ENCODE results near the gene KRTAP6-3. TPM values are rescaled to one million over a fixed set of nuclear protein-coding genes. Genes with fewer than 3 reads are reported as not detected.

The KRTAP6-3 gene, protein sequence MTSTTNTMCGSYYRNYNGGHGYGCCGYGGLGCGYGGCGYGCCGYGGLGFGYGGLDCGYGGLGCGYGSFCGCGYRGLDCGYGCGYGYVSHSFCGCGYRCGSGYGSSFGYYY
- not detected in 2 replicates for total RNA-seq (2016; rRNA removed; fragmentation: Illumina TruSeq; extraction: Trizol)
- total RNA-seq (2016; cell fraction: cytosol; rRNA removed; fragmentation: Illumina TruSeq; extraction: Trizol; ENCODE audit: low read depth), result not detected in 2 replicates
- total RNA-seq (2016; cell fraction: insoluble cytoplasmic fraction; rRNA removed; fragmentation: Illumina TruSeq; extraction: Trizol), result not detected in 2 replicates
- total RNA-seq (2016; cell fraction: membrane; rRNA removed; fragmentation: Illumina TruSeq; extraction: Trizol), result not detected in 2 replicates
- total RNA-seq (2016; cell fraction: nucleus; rRNA removed; fragmentation: Illumina TruSeq; extraction: Trizol), result not detected in 2 replicates
- polyA plus RNA-seq (2011; rRNA removed), result not detected in 2 replicates
- polyA plus RNA-seq (2011; cell fraction: cytosol; rRNA removed), result not detected in 2 replicates
- polyA plus RNA-seq (2011; cell fraction: nucleus; rRNA removed), result not detected in 2 replicates
- polyA plus RNA-seq (2012), result not detected in 2 replicates
- polyA plus RNA-seq (2016; cell fraction: cytosol; fragmentation: Illumina TruSeq; extraction: Trizol; ENCODE audit: low read depth), result not detected in 2 replicates
- polyA plus RNA-seq (2016; cell fraction: insoluble cytoplasmic fraction; fragmentation: Illumina TruSeq; extraction: Trizol; ENCODE audit: low read depth), result not detected in 2 replicates
- not detected in 2 replicates for polyA plus RNA-seq (2016; cell fraction: membrane; fragmentation: Illumina TruSeq; extraction: Trizol; ENCODE audit: low read depth)
- not detected in 2 replicates for polyA plus RNA-seq (2016; cell fraction: nucleus; fragmentation: Illumina TruSeq; extraction: Trizol; ENCODE audit: insufficient read depth, low read depth)
- polyA minus RNA-seq (2011; rRNA and poly(A)+ RNA removed; ENCODE audit: low replicate concordance), result not detected in 2 replicates
- not detected in 2 replicates for polyA minus RNA-seq (2011; cell fraction: cytosol; rRNA and poly(A)+ RNA removed)
- not detected in 2 replicates for polyA minus RNA-seq (2011; cell fraction: nucleus; rRNA and poly(A)+ RNA removed)
- not detected for Bru-seq, nascent RNA
- not detected for BruChase-seq, experiment 1, labeled RNA remaining after a 6-hour chase
- not detected for BruChase-seq, experiment 2, labeled RNA remaining after a 2-hour chase
- long read RNA-seq, experiment 1, result 0 reads
- long read RNA-seq, experiment 2, result 0 reads

DNA sequence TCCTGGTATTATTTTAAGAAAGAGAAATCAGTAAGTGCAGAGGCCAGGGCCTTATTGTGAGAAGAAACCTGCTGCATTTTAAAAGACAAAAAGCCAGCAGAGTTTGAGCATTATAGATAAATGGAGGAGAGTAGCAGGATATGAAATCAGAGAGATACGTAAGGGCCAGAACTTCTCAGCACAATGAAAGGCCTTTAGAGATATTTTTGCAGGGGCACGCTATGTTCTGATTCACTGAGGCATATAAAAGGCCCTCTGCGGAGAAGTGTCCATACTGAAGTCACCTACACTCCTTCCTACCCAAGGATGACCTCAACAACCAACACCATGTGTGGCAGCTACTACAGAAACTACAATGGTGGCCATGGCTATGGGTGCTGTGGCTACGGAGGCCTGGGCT is at the start of gene KRTAP6-3:
Gene KRTAP6-3 (plus strand): TSS at position 301 of the 400 bp plus-strand sequence. CDS start 6 bp downstream, at position 307.
- no peak within 1 kb of the TSS for H3K9ac ChIP-seq (ENCODE audit: insufficient read depth, low read depth, low read length)
- no TSS peak for BruUV-seq (replicated peaks)
- H3K4me3 ChIP-seq (replicated peaks in 1 of 3; ENCODE audit: insufficient read depth in 1 of 3, low read depth in 2 of 3, low read length in 3 of 3), result no peak within 1 kb of the TSS
- H3K27me3 ChIP-seq (ENCODE audit: control insufficient read depth in 1 of 2, insufficient read depth in 2 of 2, low read length in 2 of 2), result no peaks in the 10 kb centered on the region
- peaks cover 83% of the 10 kb centered on the region for H3K9me3 ChIP-seq (ENCODE audit: low read length)
- no peak for FAIRE-seq
- H3K27ac ChIP-seq (ENCODE audit: extremely low read length, insufficient read depth, low read length), result no peak within 1 kb of the TSS
- H3K4me1 ChIP-seq (ENCODE audit: insufficient read depth, low read length), result no peaks in the 10 kb centered on the region
- H2AFZ ChIP-seq (ENCODE audit: low read length), result no peak within 1 kb of the TSS
- DNase-seq (ENCODE audit: low spot score), result no peak
- ATAC-seq, result no peak
- ChIA-PET CTCF (ENCODE audit: low intra/inter-chr PET ratio, low total read pairs) (no interaction called here), POLR2A (no interaction called here)
- H4K20me1 ChIP-seq (ENCODE audit: insufficient read depth, low read length), result no peaks in the 10 kb centered on the region
- no peaks in the 10 kb centered on the region for H3K79me2 ChIP-seq (ENCODE audit: insufficient read depth, low read length)
- no peak within 1 kb of the TSS for H3K4me2 ChIP-seq (ENCODE audit: low read depth, low read length)
- 10% methylated on average over 4 of the region's 4 CpGs for whole genome bisulfite sequencing (ENCODE audit: low lambda C conversion rate)
- intact Hi-C loops (cut with micrococcal nuclease; ENCODE audit: unreplicated experiment), result no loop called here
- in situ Hi-C loops (cut with HindIII; ENCODE audit: extremely low pct_ligation_motif_present, low pct_unique_long_range_greater_than_20kb), result no loop called here
- no peaks in the 10 kb centered on the region for H3K36me3 ChIP-seq (replicated peaks in 1 of 2; ENCODE audit: control insufficient read depth in 1 of 2, insufficient read depth in 2 of 2, low read length in 2 of 2)
- TF ChIP-seq, protein P1, sequence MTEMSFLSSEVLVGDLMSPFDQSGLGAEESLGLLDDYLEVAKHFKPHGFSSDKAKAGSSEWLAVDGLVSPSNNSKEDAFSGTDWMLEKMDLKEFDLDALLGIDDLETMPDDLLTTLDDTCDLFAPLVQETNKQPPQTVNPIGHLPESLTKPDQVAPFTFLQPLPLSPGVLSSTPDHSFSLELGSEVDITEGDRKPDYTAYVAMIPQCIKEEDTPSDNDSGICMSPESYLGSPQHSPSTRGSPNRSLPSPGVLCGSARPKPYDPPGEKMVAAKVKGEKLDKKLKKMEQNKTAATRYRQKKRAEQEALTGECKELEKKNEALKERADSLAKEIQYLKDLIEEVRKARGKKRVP (CRISPR knock-in tag; IDR thresholded peaks at IDR 0.05), result no peak
- TF ChIP-seq, protein P2, sequence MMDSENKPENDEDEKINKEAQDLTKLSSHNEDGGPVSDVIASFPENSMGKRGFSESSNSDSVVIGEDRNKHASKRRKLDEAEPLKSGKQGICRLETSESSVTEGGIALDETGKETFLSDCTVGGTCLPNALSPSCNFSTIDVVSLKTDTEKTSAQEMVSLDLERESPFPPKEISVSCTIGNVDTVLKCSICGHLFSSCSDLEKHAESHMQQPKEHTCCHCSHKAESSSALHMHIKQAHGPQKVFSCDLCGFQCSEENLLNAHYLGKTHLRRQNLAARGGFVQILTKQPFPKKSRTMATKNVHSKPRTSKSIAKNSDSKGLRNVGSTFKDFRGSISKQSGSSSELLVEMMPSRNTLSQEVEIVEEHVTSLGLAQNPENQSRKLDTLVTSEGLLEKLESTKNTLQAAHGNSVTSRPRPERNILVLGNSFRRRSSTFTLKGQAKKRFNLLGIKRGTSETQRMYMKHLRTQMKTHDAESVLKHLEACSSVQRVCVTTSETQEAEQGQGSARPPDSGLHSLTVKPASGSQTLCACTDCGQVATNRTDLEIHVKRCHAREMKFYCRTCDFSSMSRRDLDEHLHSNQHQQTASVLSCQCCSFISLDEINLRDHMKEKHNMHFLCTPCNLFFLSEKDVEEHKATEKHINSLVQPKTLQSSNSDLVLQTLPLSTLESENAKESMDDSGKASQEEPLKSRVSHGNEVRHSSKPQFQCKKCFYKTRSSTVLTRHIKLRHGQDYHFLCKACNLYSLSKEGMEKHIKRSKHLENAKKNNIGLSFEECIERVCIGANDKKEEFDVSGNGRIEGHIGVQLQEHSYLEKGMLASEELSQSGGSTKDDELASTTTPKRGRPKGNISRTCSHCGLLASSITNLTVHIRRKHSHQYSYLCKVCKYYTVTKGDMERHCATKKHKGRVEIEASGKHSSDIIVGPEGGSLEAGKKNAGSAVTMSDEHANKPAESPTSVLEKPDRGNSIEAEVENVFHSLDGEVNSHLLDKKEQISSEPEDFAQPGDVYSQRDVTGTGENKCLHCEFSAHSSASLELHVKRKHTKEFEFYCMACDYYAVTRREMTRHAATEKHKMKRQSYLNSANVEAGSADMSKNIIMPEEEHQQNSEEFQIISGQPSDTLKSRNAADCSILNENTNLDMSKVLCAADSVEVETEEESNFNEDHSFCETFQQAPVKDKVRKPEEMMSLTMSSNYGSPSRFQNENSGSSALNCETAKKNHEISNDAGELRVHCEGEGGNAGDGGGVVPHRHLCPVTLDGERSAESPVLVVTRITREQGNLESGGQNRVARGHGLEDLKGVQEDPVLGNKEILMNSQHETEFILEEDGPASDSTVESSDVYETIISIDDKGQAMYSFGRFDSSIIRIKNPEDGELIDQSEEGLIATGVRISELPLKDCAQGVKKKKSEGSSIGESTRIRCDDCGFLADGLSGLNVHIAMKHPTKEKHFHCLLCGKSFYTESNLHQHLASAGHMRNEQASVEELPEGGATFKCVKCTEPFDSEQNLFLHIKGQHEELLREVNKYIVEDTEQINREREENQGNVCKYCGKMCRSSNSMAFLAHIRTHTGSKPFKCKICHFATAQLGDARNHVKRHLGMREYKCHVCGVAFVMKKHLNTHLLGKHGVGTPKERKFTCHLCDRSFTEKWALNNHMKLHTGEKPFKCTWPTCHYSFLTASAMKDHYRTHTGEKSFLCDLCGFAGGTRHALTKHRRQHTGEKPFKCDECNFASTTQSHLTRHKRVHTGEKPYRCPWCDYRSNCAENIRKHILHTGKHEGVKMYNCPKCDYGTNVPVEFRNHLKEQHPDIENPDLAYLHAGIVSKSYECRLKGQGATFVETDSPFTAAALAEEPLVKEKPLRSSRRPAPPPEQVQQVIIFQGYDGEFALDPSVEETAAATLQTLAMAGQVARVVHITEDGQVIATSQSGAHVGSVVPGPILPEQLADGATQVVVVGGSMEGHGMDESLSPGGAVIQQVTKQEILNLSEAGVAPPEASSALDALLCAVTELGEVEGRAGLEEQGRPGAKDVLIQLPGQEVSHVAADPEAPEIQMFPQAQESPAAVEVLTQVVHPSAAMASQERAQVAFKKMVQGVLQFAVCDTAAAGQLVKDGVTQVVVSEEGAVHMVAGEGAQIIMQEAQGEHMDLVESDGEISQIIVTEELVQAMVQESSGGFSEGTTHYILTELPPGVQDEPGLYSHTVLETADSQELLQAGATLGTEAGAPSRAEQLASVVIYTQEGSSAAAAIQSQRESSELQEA (CRISPR knock-in tag; IDR thresholded peaks at IDR 0.05; ENCODE audit: not compliant biosample characterization), result no peak
- TF ChIP-seq NFE2 (CRISPR knock-in tag; IDR thresholded peaks at IDR 0.05), result no peak
- TF ChIP-seq, protein P3, sequence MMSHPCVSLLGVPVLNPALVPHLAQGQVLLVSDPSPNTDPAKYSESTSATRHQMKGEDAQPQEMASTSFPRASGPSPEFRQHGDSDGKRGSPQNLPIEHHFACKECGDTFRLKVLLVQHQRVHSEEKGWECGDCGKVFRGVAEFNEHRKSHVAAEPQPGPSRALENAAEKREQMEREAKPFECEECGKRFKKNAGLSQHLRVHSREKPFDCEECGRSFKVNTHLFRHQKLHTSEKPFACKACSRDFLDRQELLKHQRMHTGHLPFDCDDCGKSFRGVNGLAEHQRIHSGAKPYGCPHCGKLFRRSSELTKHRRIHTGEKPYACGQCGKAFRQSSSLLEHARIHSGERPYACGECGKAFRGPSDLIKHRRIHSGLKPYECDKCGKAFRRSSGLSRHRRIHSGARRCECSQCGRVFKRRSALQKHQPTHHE (CRISPR knock-in tag; IDR thresholded peaks at IDR 0.05; ENCODE audit: borderline replicate concordance), result no peak
- no peak for TF ChIP-seq CEBPB (IDR thresholded peaks at IDR 0.05; ENCODE audit: borderline replicate concordance, low read depth, low read length)
- no peak for TF ChIP-seq THYN1 (CRISPR knock-in tag; IDR thresholded peaks at IDR 0.05; ENCODE audit: borderline replicate concordance, low read depth)
- TF ChIP-seq NPAS2 (CRISPR knock-in tag; IDR thresholded peaks at IDR 0.05; ENCODE audit: borderline replicate concordance), result no peak
- no peak for TF ChIP-seq HCFC1 (IDR thresholded peaks at IDR 0.05; ENCODE audit: low read depth, low read length)
